Peyer's patch (tissue), 4 donors: ENCODE results near the gene LRTM1.

Experiments
- POLR2A ChIP-seq, 2 donors: fragments of 450-650 bp; IDR thresholded peaks; one replicate each; pipeline ENCODE4 v1.5.1; 2017; ENCODE audit warnings: antibody characterized with exemption in 2 of 2, mild to moderate bottlenecking in 2 of 2, moderate library complexity in 2 of 2
- TF ChIP-seq, protein P1 (sequence below), 6 experiments: fragments of 450-650 bp in 4 of 6; fragments of 200-600 bp in 2 of 6; sonication (generic) in 1 of 6; IDR thresholded peaks; one replicate each; pipeline ENCODE4 v1.5.1; 2017 to 2019; ENCODE audit warnings: antibody characterized with exemption in 6 of 6, mild to moderate bottlenecking in 3 of 6, moderate library complexity in 1 of 6

DNA sequence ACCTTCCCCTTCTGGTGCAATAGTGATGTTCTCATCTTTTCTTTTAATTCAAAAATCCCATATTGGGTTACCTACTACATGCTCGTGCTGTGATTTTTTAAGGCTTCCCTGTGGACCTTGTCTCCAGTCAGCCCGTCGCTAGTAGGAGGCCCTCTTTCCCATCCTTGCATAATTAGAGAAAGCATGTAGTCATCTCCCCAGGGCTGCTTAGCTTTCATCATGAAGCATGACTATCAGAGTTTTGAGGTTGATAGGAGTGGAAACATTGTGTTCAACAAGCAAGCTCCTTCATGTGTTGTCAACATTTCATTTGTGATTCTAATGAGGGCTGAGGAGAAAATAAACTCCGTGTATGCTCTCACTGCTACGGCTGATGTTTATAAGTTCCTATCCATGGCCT, 8.7 kb upstream of the LRTM1 start:
- TF ChIP-seq, protein P1, sequence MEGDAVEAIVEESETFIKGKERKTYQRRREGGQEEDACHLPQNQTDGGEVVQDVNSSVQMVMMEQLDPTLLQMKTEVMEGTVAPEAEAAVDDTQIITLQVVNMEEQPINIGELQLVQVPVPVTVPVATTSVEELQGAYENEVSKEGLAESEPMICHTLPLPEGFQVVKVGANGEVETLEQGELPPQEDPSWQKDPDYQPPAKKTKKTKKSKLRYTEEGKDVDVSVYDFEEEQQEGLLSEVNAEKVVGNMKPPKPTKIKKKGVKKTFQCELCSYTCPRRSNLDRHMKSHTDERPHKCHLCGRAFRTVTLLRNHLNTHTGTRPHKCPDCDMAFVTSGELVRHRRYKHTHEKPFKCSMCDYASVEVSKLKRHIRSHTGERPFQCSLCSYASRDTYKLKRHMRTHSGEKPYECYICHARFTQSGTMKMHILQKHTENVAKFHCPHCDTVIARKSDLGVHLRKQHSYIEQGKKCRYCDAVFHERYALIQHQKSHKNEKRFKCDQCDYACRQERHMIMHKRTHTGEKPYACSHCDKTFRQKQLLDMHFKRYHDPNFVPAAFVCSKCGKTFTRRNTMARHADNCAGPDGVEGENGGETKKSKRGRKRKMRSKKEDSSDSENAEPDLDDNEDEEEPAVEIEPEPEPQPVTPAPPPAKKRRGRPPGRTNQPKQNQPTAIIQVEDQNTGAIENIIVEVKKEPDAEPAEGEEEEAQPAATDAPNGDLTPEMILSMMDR (IDR thresholded peaks at IDR 0.05) = no peak
- TF ChIP-seq POLR2A (IDR thresholded peaks at IDR 0.05) = no peak
